Heart right ventricle (tissue), 16 donors: ENCODE data around the gene GAB1. TPM values are rescaled to one million over a fixed set of nuclear protein-coding genes. Genes with fewer than 3 reads are reported as not detected.

ENCODE experiments used
- ATAC-seq, 8 donors: fragments of 200-7000 bp; cut with Tn5 transposase; one replicate each; pipeline ENCODE4 v1.9.1; 2020; ENCODE audit warnings: mild to moderate bottlenecking in 8 of 8, moderate library complexity in 8 of 8, moderate number of reproducible peaks in 1 of 8
- DNase-seq, 2 donors: peaks; one replicate each; pipeline ENCODE4 v3.0.0-alpha.2; 2020
- H3K27ac ChIP-seq, 10 donors: fragments of 200-600 bp; sonication (generic) in 2 of 10; one replicate each; pipeline versions ENCODE4 v1.5.0 to v1.8.0; 2020 to 2022; ENCODE audit warnings: mild to moderate bottlenecking in 3 of 10
- H3K27me3 ChIP-seq, 7 donors: fragments of 200-600 bp; one replicate each; pipeline ENCODE4 v1.8.0; 2021 to 2022; ENCODE audit warnings: mild to moderate bottlenecking in 2 of 7
- H3K36me3 ChIP-seq, 9 donors: fragments of 200-600 bp; sonication (generic) in 1 of 9; one replicate each; pipeline versions ENCODE4 v1.5.0 to v1.8.0; 2020 to 2022; ENCODE audit warnings: mild to moderate bottlenecking in 2 of 9
- H3K4me1 ChIP-seq, 9 donors: fragments of 200-600 bp; sonication (generic) in 1 of 9; one replicate each; pipeline versions ENCODE4 v1.5.0 to v1.8.0; 2020 to 2022; ENCODE audit warnings: mild to moderate bottlenecking in 4 of 9
- H3K4me3 ChIP-seq, 10 donors: fragments of 200-600 bp; sonication (generic) in 2 of 10; one replicate each; pipeline versions ENCODE4 v1.5.0 to v1.8.0; 2020 to 2022; ENCODE audit warnings: mild to moderate bottlenecking in 7 of 10, moderate library complexity in 2 of 10
- H3K9me3 ChIP-seq, 11 donors: fragments of 200-600 bp in 10 of 11; sonication (generic) in 2 of 11; one replicate each; pipeline versions ENCODE4 v1.5.0 to v1.8.0; 2013 to 2022; ENCODE audit warnings: mild to moderate bottlenecking in 2 of 11, control low read depth in 1 of 11, moderate library complexity in 1 of 11
- WGBS, 2 donors: extraction: QIAGEN DNeasy Blood & Tissue Kit; methylation state at CpG; one replicate each; pipeline ENCODE4 v1.1.7; 2013; ENCODE audit warnings: inconsistent platforms in 1 of 2; 5-methylcytosine and 5-hydroxymethylcytosine counted together
- intact Hi-C, 10 donors: fragments of 100-400 bp; cut with DNase I; formaldehyde crosslinking; loops; one replicate each; pipeline versions ENCODE4 v1.11.1 to v1.14.2; 2022
- polyA plus RNA-seq, 2 donors: library from polyadenylated mRNA; stranded (reverse); fragments of 200-250 nt; gene quantifications; one replicate each; pipeline ENCODE4 v1.2.3, GENCODE V29; 2013
- total RNA-seq, 10 donors: library from RNA; stranded (reverse); fragmentation: NEBNext Ultra II Directional in 3 of 10; extraction: Animal tissue kit (Norgen Biotek cat#: 25700) in 3 of 10; gene quantifications; one replicate each; pipeline versions ENCODE4 v1.2.1 to v1.2.4, GENCODE V29; 2021 to 2023
- TF ChIP-seq, protein P1 (sequence below), 9 donors: fragments of 200-600 bp; sonication (generic) in 2 of 9; IDR thresholded peaks; one replicate each; pipeline versions ENCODE4 v1.5.0 to v1.8.0; 2021 to 2022; ENCODE audit warnings: antibody characterized with exemption in 9 of 9, mild to moderate bottlenecking in 5 of 9, moderate library complexity in 1 of 9
- donor health status: Arrhythmogenic right ventricular cardiomyopathy.
- donor health status: ischemic (EF 13 %, LVEDD 7.1; RV severe dilation, severe dysfunction).
- donor health status: healthy with polysubstance abuse.
- donor health status: DM: no; HTN: yes; CAD: no.
- donor health status: DM: no; HTN: no; CAD: no.
- donor health status: ischemic (EF 25% LVEDD 6.9; RV normal size, moderate dysfunction).
- donor health status: ischemic (EF 25% LVEDD 5.7; RV mildly dilated, moderate dysfunction).
- donor health status: healthy.
- donor health status: DM: yes; HTN: yes; CAD: no.
- donor health status: Ischemic cardiomyopathy.
- donor health status: ischemic (EF 35%, LVEDD 5.7; RV mildly dilated, moderate dysfunction).
- donor health status: nonischemic (EF 11% LVEDD 7.7; RV severe dilation, severe dysfunction).
- donor health status: DM: yes; HTN: yes; CAD: no.
- donor health status: PGD.
- donor health status: ischemic (EF 29% LVEDD 5.4; RV normal size, mild dysfunction).
- donor health status: nonischemic (EF 23%, LVEDD 6.1; RV moderate dilation, normal function).

The GAB1 gene
- total and polyA plus RNA-seq, 12 donors = 7.8 to 130 (median 95.3) TPM

DNA sequence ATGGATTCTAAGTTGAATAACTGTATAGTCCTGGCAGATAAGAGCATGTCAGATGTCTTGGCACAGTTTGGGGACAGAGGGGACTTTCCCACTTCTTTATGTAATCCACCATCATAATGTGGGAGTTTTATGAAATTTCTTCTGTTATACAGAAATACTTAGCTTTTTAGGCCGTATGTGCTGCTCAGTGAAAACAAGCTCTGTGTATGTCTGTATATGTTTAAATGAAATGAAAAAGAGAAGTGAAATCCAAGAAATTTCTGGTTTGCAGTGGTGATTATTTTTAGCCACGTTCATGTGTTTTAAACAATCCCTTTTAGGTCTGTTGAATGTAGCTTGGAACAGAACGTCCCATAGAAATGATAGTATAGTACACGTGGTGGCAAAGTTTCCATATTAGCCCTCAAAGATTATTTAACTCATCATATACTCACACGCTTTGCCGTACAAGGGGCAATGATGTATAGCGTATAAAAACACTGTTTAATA, 41.0 kb downstream of the GAB1 start:
- DNase-seq = no peak
- TF ChIP-seq, protein P1, sequence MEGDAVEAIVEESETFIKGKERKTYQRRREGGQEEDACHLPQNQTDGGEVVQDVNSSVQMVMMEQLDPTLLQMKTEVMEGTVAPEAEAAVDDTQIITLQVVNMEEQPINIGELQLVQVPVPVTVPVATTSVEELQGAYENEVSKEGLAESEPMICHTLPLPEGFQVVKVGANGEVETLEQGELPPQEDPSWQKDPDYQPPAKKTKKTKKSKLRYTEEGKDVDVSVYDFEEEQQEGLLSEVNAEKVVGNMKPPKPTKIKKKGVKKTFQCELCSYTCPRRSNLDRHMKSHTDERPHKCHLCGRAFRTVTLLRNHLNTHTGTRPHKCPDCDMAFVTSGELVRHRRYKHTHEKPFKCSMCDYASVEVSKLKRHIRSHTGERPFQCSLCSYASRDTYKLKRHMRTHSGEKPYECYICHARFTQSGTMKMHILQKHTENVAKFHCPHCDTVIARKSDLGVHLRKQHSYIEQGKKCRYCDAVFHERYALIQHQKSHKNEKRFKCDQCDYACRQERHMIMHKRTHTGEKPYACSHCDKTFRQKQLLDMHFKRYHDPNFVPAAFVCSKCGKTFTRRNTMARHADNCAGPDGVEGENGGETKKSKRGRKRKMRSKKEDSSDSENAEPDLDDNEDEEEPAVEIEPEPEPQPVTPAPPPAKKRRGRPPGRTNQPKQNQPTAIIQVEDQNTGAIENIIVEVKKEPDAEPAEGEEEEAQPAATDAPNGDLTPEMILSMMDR (IDR thresholded peaks at IDR 0.05) = no peak
- WGBS, 2 donors = 43 to 48% methylated on average over 7 of the region's 7 CpGs
- no peaks in the 10 kb centered on the region for H3K27me3 ChIP-seq
- peaks cover 14 to 100% (median 92%) of the 10 kb centered on the region in 9 donors for H3K4me1 ChIP-seq
- peak overlapping the region in 1 of 10 donors; percentile 14 for H3K4me3 ChIP-seq
- no peaks in the 10 kb centered on the region for H3K36me3 ChIP-seq
- H3K9me3 ChIP-seq = no peaks in the 10 kb centered on the region
- ATAC-seq = peak in 1 of 8 donors; percentile 49
- intact Hi-C loops = loop anchor here in 1 of 10 donors (5.0 kb wide), 1 partner anchor 40 kb away; the partner anchor contains the start of gene GAB1
- peak overlapping the region; percentile 58 to 88 (median 71) for H3K27ac ChIP-seq

DNA sequence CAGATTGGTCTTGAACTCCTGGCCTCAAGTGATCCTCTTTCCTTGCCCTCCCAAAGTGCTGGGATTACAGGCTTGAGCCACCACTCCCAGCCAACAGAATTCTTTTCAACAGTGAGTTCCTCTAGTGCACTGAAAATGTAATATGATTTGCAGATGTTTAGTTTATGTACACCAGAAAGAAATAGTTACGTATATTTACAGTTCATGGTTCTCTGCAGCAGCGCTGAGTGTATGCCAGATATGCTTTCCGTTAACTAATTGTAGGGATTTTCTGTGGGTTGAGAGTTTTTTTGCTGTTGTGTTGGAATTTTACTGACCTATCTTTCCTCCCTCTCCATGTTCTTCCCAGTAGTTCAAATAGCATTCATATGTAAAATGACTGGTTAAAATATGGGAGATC, 44.0 kb downstream of the GAB1 start:
- DNase-seq = no peak
- 77 to 78% methylated on average over 3 of the region's 3 CpGs for WGBS, 2 donors
- H3K4me1 ChIP-seq = peaks cover 17 to 100% (median 96%) of the 10 kb centered on the region in 9 donors
- H3K4me3 ChIP-seq = no peak overlapping the region
- no peaks in the 10 kb centered on the region for H3K36me3 ChIP-seq
- H3K27me3 ChIP-seq = no peaks in the 10 kb centered on the region
- no peak for ATAC-seq
- intact Hi-C loops = loop anchor here in 1 of 10 donors (5.0 kb wide), 1 partner anchor 43 kb away; the partner anchor contains the start of gene GAB1
- TF ChIP-seq, protein P1 (IDR thresholded peaks at IDR 0.05) = no peak
- peak overlapping the region in 9 of 10 donors; percentile 68 to 88 (median 85) for H3K27ac ChIP-seq
- H3K9me3 ChIP-seq = no peaks in the 10 kb centered on the region

DNA sequence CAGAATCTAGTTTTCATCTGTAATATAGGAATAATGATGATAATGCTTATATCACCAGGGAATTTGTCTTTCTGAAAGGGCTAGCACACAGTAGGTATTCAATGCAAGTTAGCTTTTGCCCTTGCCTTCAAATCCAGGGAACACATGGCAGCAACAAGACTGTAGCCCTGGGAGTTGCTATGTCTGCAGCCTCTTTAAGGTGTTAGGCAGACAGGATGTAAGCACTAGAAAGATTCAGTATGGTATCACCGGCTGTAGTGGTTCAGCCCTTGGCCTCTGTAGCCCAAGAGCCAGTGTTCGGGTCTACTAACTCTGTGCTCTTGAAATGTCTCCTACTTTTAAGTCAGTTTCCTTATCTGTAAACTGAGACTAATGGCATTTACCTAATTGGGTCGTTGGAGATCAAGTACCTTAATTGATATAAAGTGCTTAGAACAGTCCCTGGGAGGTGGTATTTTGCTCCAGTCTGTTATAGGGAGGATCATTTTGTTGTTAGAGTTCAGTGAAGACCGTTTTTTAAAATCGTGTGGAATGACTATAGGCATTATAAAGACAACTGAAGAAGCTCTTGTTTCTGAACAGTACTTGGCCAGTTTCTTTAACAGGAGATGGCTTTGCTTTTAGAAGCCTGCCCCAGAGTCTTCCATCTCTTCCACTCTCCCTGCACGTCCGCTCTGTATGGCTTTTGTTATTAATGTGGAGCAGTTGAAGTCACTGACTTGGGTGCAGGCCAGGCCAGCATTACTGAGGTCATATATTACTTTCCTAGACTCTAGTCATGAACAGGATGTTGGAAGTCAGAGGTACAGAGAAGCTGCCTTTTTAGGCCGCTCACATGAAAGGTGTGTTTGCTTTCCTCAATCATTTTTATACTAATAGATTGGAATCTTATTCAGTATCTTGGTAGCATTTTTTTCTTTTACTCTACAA, 44.8 kb downstream of the GAB1 start:
- peaks cover 17 to 99% (median 88%) of the 10 kb centered on the region in 9 donors for H3K4me1 ChIP-seq

DNA sequence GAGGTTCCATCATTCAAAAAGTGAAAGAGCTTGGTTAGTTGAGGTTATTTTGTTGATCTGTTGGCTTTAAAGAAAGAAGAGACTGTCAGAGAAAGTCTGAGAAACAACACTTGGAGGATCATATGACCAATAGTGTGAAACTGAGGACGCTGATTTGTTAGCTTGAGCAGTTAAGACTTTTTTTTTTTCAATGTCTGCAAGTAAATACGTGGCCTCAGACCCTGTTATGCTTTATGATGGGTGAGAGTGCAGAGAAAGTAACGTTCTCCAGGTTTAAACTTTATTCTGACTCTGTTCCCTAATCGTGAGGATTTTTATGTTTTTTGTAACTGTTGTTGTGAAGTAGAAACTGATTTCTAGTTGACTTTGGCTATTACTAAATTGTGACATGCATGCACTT, 45.9 kb downstream of the GAB1 start:
- H3K4me1 ChIP-seq = peaks cover 17 to 98% (median 77%) of the 10 kb centered on the region in 9 donors
- no peaks in the 10 kb centered on the region for H3K27me3 ChIP-seq
- intact Hi-C loops = loop anchor here in 1 of 10 donors (5.0 kb wide), 1 partner anchor 45 kb away; the partner anchor contains the start of gene GAB1
- WGBS, 2 donors = 9 to 11% methylated on average over 4 of the region's 4 CpGs
- H3K27ac ChIP-seq = peak overlapping the region; percentile 11 to 88 (median 84)
- H3K4me3 ChIP-seq = peak overlapping the region in 6 of 10 donors; percentile 1 to 29 (median 18)
- DNase-seq (no peak), ATAC-seq (peak in 2 of 8 donors; percentile 24)
- no peaks in the 10 kb centered on the region for H3K9me3 ChIP-seq
- TF ChIP-seq, protein P1 (IDR thresholded peaks at IDR 0.05) = no peak
- no peaks in the 10 kb centered on the region for H3K36me3 ChIP-seq

More for the DNA sequence above, 44.8 kb downstream of the GAB1 start:
- H3K27me3 ChIP-seq = no peaks in the 10 kb centered on the region
- H3K4me3 ChIP-seq = peak overlapping the region in 5 of 10 donors; percentile 1 to 29 (median 22)
- intact Hi-C loops = loop anchor here in 1 of 10 donors (5.0 kb wide), 1 partner anchor 44 kb away; the partner anchor contains the start of gene GAB1
- WGBS, 2 donors = 12 to 18% methylated on average over 8 of the region's 8 CpGs
- no peaks in the 10 kb centered on the region for H3K9me3 ChIP-seq
- DNase-seq = peak; percentile 75 to 91
- H3K27ac ChIP-seq = peak overlapping the region; percentile 11 to 88 (median 84)
- TF ChIP-seq, protein P1 (IDR thresholded peaks at IDR 0.05) = no peak
- no peaks in the 10 kb centered on the region for H3K36me3 ChIP-seq
- ATAC-seq = peak; percentile 81 to 95 (median 92)
